ENCODE data around the gene HES5.
"Not testable (repeated sequence)": the region's sequence is repeated elsewhere in the genome, so short reads cannot be mapped to it uniquely, and the experiment has no call there.

The HES5 gene

GRCh38 chr1:2571348-2571747, 41.3 kb upstream of the HES5 start:
- DNase-seq (ENCODE audit: low read depth) = no peak
- H3K4me3 ChIP-seq (ENCODE audit: low read depth, low read length) = no peak overlapping the region
- in situ Hi-C loops (cut with HindIII; ENCODE audit: low sequenced_read_pairs) = no loop called here
- TF ChIP-seq, protein P1, sequence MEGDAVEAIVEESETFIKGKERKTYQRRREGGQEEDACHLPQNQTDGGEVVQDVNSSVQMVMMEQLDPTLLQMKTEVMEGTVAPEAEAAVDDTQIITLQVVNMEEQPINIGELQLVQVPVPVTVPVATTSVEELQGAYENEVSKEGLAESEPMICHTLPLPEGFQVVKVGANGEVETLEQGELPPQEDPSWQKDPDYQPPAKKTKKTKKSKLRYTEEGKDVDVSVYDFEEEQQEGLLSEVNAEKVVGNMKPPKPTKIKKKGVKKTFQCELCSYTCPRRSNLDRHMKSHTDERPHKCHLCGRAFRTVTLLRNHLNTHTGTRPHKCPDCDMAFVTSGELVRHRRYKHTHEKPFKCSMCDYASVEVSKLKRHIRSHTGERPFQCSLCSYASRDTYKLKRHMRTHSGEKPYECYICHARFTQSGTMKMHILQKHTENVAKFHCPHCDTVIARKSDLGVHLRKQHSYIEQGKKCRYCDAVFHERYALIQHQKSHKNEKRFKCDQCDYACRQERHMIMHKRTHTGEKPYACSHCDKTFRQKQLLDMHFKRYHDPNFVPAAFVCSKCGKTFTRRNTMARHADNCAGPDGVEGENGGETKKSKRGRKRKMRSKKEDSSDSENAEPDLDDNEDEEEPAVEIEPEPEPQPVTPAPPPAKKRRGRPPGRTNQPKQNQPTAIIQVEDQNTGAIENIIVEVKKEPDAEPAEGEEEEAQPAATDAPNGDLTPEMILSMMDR (IDR thresholded peaks at IDR 0.05; ENCODE audit: low read depth, low read length, missing control alignments) = no peak

GRCh38 chr1:2570332-2570731, 40.3 kb upstream of the HES5 start:
- in situ Hi-C loops (cut with HindIII; ENCODE audit: low sequenced_read_pairs) = no loop called here
- DNase-seq (ENCODE audit: low read depth) = no peak
- H3K4me3 ChIP-seq (ENCODE audit: low read depth, low read length) = no peak overlapping the region
- TF ChIP-seq, protein P1 (IDR thresholded peaks at IDR 0.05; ENCODE audit: low read depth, low read length, missing control alignments) = no peak

- in situ Hi-C loops (cut with HindIII; ENCODE audit: low sequenced_read_pairs) = loop anchor here (10.0 kb wide), 2 partner anchors 145 to 855 kb away; no protein-coding TSS in a partner anchor
- DNase-seq (ENCODE audit: low read depth); H3K4me3 ChIP-seq (ENCODE audit: low read depth, low read length): not testable (repeated sequence)
These were observed 39.6 kb upstream of the HES5 start for GRCh38 chr1:2569703-2570102.

- in situ Hi-C loops (cut with HindIII; ENCODE audit: low sequenced_read_pairs) = loop anchor here (10.0 kb wide), 2 partner anchors 144 to 856 kb away; no protein-coding TSS in a partner anchor
- TF ChIP-seq, protein P1 (IDR thresholded peaks at IDR 0.05; ENCODE audit: low read depth, low read length, missing control alignments) = no peak
- no peak overlapping the region for H3K4me3 ChIP-seq (ENCODE audit: low read depth, low read length)
- DNase-seq (ENCODE audit: low read depth) = no peak
These were observed 39.0 kb upstream of the HES5 start for GRCh38 chr1:2569060-2569459.

- not testable (repeated sequence) for DNase-seq (ENCODE audit: low read depth); H3K4me3 ChIP-seq (ENCODE audit: low read depth, low read length)
- in situ Hi-C loops (cut with HindIII; ENCODE audit: low sequenced_read_pairs) = loop anchor here (10.0 kb wide), 2 partner anchors 144 to 856 kb away; no protein-coding TSS in a partner anchor
These were observed 38.2 kb upstream of the HES5 start for GRCh38 chr1:2568187-2568816.

DNA sequence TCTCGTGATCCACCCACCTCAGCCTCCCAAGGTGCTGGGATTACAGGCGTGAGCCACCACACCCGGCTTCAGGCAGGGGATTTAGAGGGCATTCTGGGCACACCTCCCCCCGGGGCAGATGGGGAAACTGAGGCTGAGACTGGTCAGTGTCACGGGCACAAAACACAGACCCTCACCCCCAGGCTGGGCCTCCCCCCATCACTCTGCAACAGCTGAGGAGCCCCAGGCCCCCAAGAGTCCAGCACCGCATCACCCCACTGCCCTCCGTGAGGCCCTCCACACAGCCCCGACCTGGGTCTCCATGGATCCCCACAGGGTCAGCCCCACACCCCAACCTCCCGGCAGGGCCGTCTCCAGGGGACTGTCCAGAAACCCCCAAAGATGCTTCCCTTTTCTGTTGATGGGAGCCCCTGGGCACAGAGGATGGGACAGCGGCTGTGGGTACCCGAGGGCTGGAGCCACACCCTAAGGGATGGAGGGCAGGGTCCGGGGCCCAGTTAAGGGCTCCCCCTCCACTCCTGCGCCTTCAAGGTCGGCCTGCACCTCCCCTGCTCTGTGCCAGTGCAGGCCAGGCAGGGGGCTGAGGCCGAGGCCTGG, 37.1 kb upstream of the HES5 start:
- no peak for DNase-seq (ENCODE audit: low read depth)
- in situ Hi-C loops (cut with HindIII; ENCODE audit: low sequenced_read_pairs) = loop anchor here (10.0 kb wide), 2 partner anchors 142 to 858 kb away; no protein-coding TSS in a partner anchor
- TF ChIP-seq, protein P1 (IDR thresholded peaks at IDR 0.05; ENCODE audit: low read depth, low read length, missing control alignments) = no peak
- H3K4me3 ChIP-seq (ENCODE audit: low read depth, low read length) = no peak overlapping the region

DNA sequence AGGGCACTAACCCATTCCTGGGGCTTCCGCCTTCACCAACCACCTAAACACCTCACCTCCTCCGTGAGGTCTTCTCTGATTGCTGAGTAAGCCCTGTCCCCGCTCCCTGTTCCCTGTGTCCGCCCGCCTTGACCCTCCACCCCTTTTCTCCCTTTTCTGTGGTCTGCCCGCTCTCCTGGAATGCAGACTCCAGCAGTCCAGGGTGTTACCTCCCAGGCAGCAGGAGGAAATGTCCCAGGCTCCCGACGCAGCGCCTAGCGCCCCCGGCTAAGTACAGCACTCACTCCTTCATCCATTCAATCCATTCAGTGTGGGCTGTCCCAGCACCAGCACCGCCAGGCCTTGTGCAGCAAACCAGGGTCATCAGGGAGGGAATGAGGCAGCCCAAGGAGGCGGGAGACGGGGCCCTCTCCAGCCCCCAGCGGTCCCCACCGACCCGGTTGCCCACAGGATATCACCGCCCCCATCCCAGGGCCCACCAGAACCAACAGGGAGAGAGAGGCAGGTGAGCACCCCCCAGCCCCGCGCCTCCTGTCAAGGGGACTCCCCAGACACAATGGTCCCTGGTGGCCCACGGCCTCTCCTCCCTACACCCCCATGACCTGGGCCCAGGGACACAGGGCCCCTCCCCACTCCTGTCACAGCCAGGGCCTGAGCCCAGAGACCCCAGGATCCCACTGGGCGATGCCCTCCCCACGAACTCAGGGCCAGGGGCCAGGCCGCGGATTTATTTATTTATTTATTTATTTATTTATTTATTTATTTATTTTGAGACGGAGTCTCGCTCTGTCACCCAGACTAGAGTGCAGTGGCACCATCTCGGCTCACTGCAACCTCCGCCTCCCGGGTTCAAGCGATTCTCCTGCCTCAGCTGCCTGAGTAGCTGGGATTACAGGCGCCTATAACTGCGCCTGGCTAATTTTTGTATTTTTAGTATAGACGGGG, 36.3 kb upstream of the HES5 start:
- no peak overlapping the region for H3K4me3 ChIP-seq (ENCODE audit: low read depth, low read length)
- TF ChIP-seq, protein P1 (IDR thresholded peaks at IDR 0.05; ENCODE audit: low read depth, low read length, missing control alignments) = no peak
- in situ Hi-C loops (cut with HindIII; ENCODE audit: low sequenced_read_pairs) = loop anchor here (10.0 kb wide), 2 partner anchors 142 to 858 kb away; no protein-coding TSS in a partner anchor
- no peak for DNase-seq (ENCODE audit: low read depth)
